ENCODE measurements around the gene SPPL3.

Gene SPPL3

DNA sequence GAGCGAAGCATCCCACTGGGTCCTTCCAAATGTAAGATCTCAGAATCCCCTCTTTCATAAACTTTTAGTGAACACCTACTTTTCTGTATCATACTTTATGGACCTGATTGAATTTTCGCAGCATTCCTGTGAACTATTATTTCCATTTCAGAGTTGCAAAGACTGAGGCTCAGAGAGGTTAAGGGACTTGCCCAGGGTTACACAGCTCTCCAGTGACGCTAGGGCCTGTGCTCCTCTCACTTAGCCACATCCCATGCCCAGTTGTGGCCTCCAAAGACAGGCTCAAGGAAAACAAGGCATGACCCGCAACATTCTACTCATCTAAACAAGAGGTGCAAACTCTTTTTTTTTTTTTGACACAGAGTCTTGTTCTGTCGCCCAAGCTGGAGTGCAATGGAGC is 25.9 kb upstream of the SPPL3 start:
- peaks cover 6 to 8% of the 10 kb centered on the region in 2 experiments for H3K4me1 ChIP-seq (ENCODE audit: control insufficient read depth in 1 of 2, insufficient read depth in 1 of 2, low read depth in 1 of 2, low read length in 1 of 2)
- TF ChIP-seq CTCF (IDR thresholded peaks at IDR 0.05): no peak
- H3K9me3 ChIP-seq: no peaks in the 10 kb centered on the region
- H3K36me3 ChIP-seq: no peaks in the 10 kb centered on the region
- no peaks in the 10 kb centered on the region for H3K27me3 ChIP-seq
- no peak overlapping the region for H3K4me3 ChIP-seq (ENCODE audit: low read depth in 1 of 2, low read length in 1 of 2)
- no peak overlapping the region for H3K27ac ChIP-seq

DNA sequence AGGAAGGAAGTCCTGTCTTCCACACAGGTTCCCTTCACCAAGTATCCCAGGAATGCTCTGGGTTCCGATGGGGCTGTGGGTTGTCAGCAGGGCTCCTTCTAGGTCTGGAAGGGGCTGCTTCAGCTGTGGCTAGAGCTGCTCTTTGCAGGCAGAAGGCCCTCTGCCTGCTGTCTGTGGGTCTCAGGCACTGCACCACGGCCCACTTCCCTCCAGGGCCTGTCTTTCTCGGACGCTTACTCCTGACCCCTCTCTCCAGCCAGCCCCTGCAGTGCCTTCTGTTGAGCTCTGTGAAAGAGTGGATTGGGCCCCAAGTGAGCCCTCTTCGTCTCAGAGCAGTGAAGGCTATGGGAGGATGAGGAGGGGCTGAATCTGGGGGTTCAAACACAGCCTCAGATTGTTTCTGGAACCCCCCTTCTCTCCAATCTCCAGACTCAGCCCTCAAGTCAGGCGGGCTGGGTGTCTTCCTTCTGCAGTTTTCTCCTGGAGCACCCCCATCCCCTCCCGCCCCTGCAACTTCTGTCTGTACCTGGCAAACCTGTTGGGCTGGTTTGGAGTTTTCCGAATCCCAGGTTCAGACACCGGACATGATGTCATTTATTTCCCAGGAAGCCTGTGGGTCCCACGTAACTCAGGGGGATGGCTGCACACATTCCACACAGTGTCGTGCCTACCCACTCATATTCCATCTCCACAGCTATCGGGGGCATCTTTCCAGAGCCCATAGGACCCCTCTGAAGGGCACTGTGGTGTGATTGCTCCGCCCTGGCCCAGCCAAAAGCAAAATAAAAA is 24.9 kb upstream of the SPPL3 start:
- Histone ChIP-seq H3K27ac (no peak overlapping the region), H3K27me3 (no peaks in the 10 kb centered on the region), H3K36me3 (no peaks in the 10 kb centered on the region), H3K4me3 (ENCODE audit: low read depth in 1 of 2, low read length in 1 of 2) (no peak overlapping the region), H3K4me1 (ENCODE audit: control insufficient read depth in 1 of 2, insufficient read depth in 1 of 2, low read depth in 1 of 2, low read length in 1 of 2) (peaks cover 0 to under 1% of the 10 kb centered on the region in 2 experiments), H3K9me3 (no peaks in the 10 kb centered on the region)
- TF ChIP-seq CTCF (IDR thresholded peaks at IDR 0.05): no peak

GRCh38 chr12:120925740-120926563 is 21.8 kb upstream of the SPPL3 start:
- no peak for TF ChIP-seq CTCF (IDR thresholded peaks at IDR 0.05)

GRCh38 chr12:120922279-120922678 is 18.1 kb upstream of the SPPL3 start:
- H3K4me1 ChIP-seq (ENCODE audit: control insufficient read depth in 1 of 2, insufficient read depth in 1 of 2, low read depth in 1 of 2, low read length in 1 of 2): no peaks in the 10 kb centered on the region
- peaks cover 3% of the 10 kb centered on the region for H3K9me3 ChIP-seq
- H3K4me3 ChIP-seq (ENCODE audit: low read depth in 1 of 2, low read length in 1 of 2): no peak overlapping the region
- no peaks in the 10 kb centered on the region for H3K27me3 ChIP-seq
- H3K27ac ChIP-seq: no peak overlapping the region
- no peak for TF ChIP-seq CTCF (IDR thresholded peaks at IDR 0.05)
- no peaks in the 10 kb centered on the region for H3K36me3 ChIP-seq

More at GRCh38 chr12:120925740-120926563, 21.8 kb upstream of the SPPL3 start:
- Histone ChIP-seq H3K4me3 (ENCODE audit: low read depth in 1 of 2, low read length in 1 of 2) (no peak overlapping the region), H3K4me1 (ENCODE audit: control insufficient read depth in 1 of 2, insufficient read depth in 1 of 2, low read depth in 1 of 2, low read length in 1 of 2) (no peaks in the 10 kb centered on the region), H3K36me3 (no peaks in the 10 kb centered on the region), H3K9me3 (no peaks in the 10 kb centered on the region), H3K27me3 (no peaks in the 10 kb centered on the region), H3K27ac (no peak overlapping the region)

- H3K36me3 ChIP-seq: no peaks in the 10 kb centered on the region
- no peak for TF ChIP-seq CTCF (IDR thresholded peaks at IDR 0.05)
- no peak overlapping the region for H3K27ac ChIP-seq
- H3K4me1 ChIP-seq (ENCODE audit: control insufficient read depth in 1 of 2, insufficient read depth in 1 of 2, low read depth in 1 of 2, low read length in 1 of 2): no peaks in the 10 kb centered on the region
- no peak overlapping the region for H3K4me3 ChIP-seq (ENCODE audit: low read depth in 1 of 2, low read length in 1 of 2)
- peaks cover 3% of the 10 kb centered on the region for H3K9me3 ChIP-seq
- no peaks in the 10 kb centered on the region for H3K27me3 ChIP-seq
Observed at GRCh38 chr12:120921637-120922036, 17.5 kb upstream of the SPPL3 start.

Measured in neutrophil (primary cell).